Measurements from ENCODE around the gene YES1.

- no peak for TF ChIP-seq CTCF (IDR thresholded peaks at IDR 0.05; ENCODE audit: borderline replicate concordance, extremely low read depth, low read length, poor library complexity, severe bottlenecking)
- no peak for TF ChIP-seq EZH2 (IDR thresholded peaks at IDR 0.05; ENCODE audit: borderline replicate concordance, low read depth, low read length, severe bottlenecking)
Observed at GRCh38 chr18:682833-683232, 129.2 kb downstream of the YES1 start.

All from DND-41 (cell line).